HAP-1 (cell line): ENCODE results near the gene TNNI3K.

ENCODE experiments used
- DNase-seq, 2 experiments: peaks; one replicate each; pipeline ENCODE4 v3.0.0-alpha.2; 2016 to 2020; ENCODE audit warnings: low spot score in 2 of 2
- H3K27me3 ChIP-seq: fragments of 250-450 bp; sonication (Bioruptor Pico); 2 replicates; pipeline ENCODE4 v1.5.1; 2020; ENCODE audit warnings: low read depth, mild to moderate bottlenecking, moderate library complexity
- H3K36me3 ChIP-seq: fragments of 250-450 bp; sonication (Bioruptor Pico); replicated peaks from 2 replicates; pipeline ENCODE4 v1.5.1; 2020; ENCODE audit warnings: mild to moderate bottlenecking
- H3K4me1 ChIP-seq: fragments of 250-450 bp; sonication (Bioruptor Pico); 2 replicates; pipeline ENCODE4 v1.5.1; 2020; ENCODE audit warnings: mild to moderate bottlenecking
- H3K4me3 ChIP-seq: fragments of 250-450 bp; sonication (Bioruptor Pico); 2 replicates; pipeline ENCODE4 v1.5.1; 2020; ENCODE audit warnings: mild to moderate bottlenecking, moderate library complexity
- H3K9me3 ChIP-seq: fragments of 250-450 bp; sonication (Bioruptor Pico); 2 replicates; pipeline ENCODE4 v1.5.1; 2020; ENCODE audit warnings: mild to moderate bottlenecking, moderate library complexity
- in situ Hi-C: fragments of 300-500 bp; cut with MboI; formaldehyde crosslinking; loops from 3 replicates; pipeline ENCODE4 v1.14.3; 2020; ENCODE audit warnings: low sequenced_read_pairs, inconsistent platforms, mixed read lengths

Gene TNNI3K

GRCh38 chr1:74375376-74375775 lies 140.2 kb downstream of the TNNI3K start:
- H3K4me1 ChIP-seq: no peaks in the 10 kb centered on the region
- in situ Hi-C loops: no loop called here
- H3K9me3 ChIP-seq: no peaks in the 10 kb centered on the region
- H3K4me3 ChIP-seq: no peak overlapping the region
- no peaks in the 10 kb centered on the region for H3K27me3 ChIP-seq
- no peaks in the 10 kb centered on the region for H3K36me3 ChIP-seq
- DNase-seq: no peak

GRCh38 chr1:74380252-74380651 lies 145.1 kb downstream of the TNNI3K start:
- Histone ChIP-seq H3K4me1 (no peaks in the 10 kb centered on the region), H3K9me3 (no peaks in the 10 kb centered on the region), H3K4me3 (no peak overlapping the region), H3K36me3 (no peaks in the 10 kb centered on the region), H3K27me3 (no peaks in the 10 kb centered on the region)
- DNase-seq: no peak
- in situ Hi-C loops: no loop called here

- no peak overlapping the region for H3K4me3 ChIP-seq
- in situ Hi-C loops: no loop called here
- no peaks in the 10 kb centered on the region for H3K36me3 ChIP-seq
- DNase-seq: no peak
- no peaks in the 10 kb centered on the region for H3K4me1 ChIP-seq
- no peaks in the 10 kb centered on the region for H3K9me3 ChIP-seq
- no peaks in the 10 kb centered on the region for H3K27me3 ChIP-seq
Observed at GRCh38 chr1:74388855-74389254, 153.7 kb downstream of the TNNI3K start.

- no peak overlapping the region for H3K4me3 ChIP-seq
- H3K4me1 ChIP-seq: no peaks in the 10 kb centered on the region
- H3K36me3 ChIP-seq: no peaks in the 10 kb centered on the region
- H3K9me3 ChIP-seq: no peaks in the 10 kb centered on the region
- in situ Hi-C loops: no loop called here
- no peak for DNase-seq
- H3K27me3 ChIP-seq: no peaks in the 10 kb centered on the region
Observed at GRCh38 chr1:74392186-74392585, 157.0 kb downstream of the TNNI3K start.

- Histone ChIP-seq H3K4me3 (no peak overlapping the region), H3K36me3 (no peaks in the 10 kb centered on the region), H3K27me3 (no peaks in the 10 kb centered on the region), H3K4me1 (no peaks in the 10 kb centered on the region), H3K9me3 (no peaks in the 10 kb centered on the region)
- DNase-seq: no peak
- in situ Hi-C loops: no loop called here
Observed at GRCh38 chr1:74392840-74393239, 157.7 kb downstream of the TNNI3K start.

- Histone ChIP-seq H3K27me3 (no peaks in the 10 kb centered on the region), H3K36me3 (no peaks in the 10 kb centered on the region), H3K4me1 (no peaks in the 10 kb centered on the region), H3K4me3 (no peak overlapping the region), H3K9me3 (no peaks in the 10 kb centered on the region)
- DNase-seq: no peak
- in situ Hi-C loops: no loop called here
Observed at GRCh38 chr1:74395571-74395970, 160.4 kb downstream of the TNNI3K start.

- no peak for DNase-seq
- Histone ChIP-seq H3K4me1 (no peaks in the 10 kb centered on the region), H3K27me3 (no peaks in the 10 kb centered on the region), H3K36me3 (no peaks in the 10 kb centered on the region), H3K9me3 (no peaks in the 10 kb centered on the region), H3K4me3 (no peak overlapping the region)
- in situ Hi-C loops: no loop called here
Observed at GRCh38 chr1:74396462-74396861, 161.3 kb downstream of the TNNI3K start.

- DNase-seq: no peak
- Histone ChIP-seq H3K27me3 (no peaks in the 10 kb centered on the region), H3K4me1 (no peaks in the 10 kb centered on the region), H3K9me3 (no peaks in the 10 kb centered on the region), H3K4me3 (no peak overlapping the region), H3K36me3 (no peaks in the 10 kb centered on the region)
- in situ Hi-C loops: no loop called here
Observed at GRCh38 chr1:74396933-74397332, 161.7 kb downstream of the TNNI3K start.

GRCh38 chr1:74399249-74399648 lies 164.1 kb downstream of the TNNI3K start:
- no peak overlapping the region for H3K4me3 ChIP-seq
- in situ Hi-C loops: no loop called here
- H3K9me3 ChIP-seq: no peaks in the 10 kb centered on the region
- no peaks in the 10 kb centered on the region for H3K4me1 ChIP-seq
- H3K36me3 ChIP-seq: no peaks in the 10 kb centered on the region
- no peak for DNase-seq
- no peaks in the 10 kb centered on the region for H3K27me3 ChIP-seq

- Histone ChIP-seq H3K4me1 (no peaks in the 10 kb centered on the region), H3K36me3 (no peaks in the 10 kb centered on the region), H3K4me3 (no peak overlapping the region), H3K9me3 (no peaks in the 10 kb centered on the region), H3K27me3 (no peaks in the 10 kb centered on the region)
- in situ Hi-C loops: no loop called here
- DNase-seq: no peak
Observed at GRCh38 chr1:74402873-74403272, 167.7 kb downstream of the TNNI3K start.

GRCh38 chr1:74403606-74404005 lies 168.4 kb downstream of the TNNI3K start:
- no peaks in the 10 kb centered on the region for H3K36me3 ChIP-seq
- DNase-seq: no peak
- in situ Hi-C loops: no loop called here
- no peak overlapping the region for H3K4me3 ChIP-seq
- 0 out of 2 replicates have a peak, but pooled peaks cover 2% of the 10 kb centered on the region for H3K27me3 ChIP-seq
- H3K9me3 ChIP-seq: no peaks in the 10 kb centered on the region
- no peaks in the 10 kb centered on the region for H3K4me1 ChIP-seq

- Histone ChIP-seq H3K4me1 (no peaks in the 10 kb centered on the region), H3K27me3 (0 out of 2 replicates have a peak, but pooled peaks cover 2% of the 10 kb centered on the region), H3K36me3 (no peaks in the 10 kb centered on the region), H3K4me3 (no peak overlapping the region), H3K9me3 (no peaks in the 10 kb centered on the region)
- in situ Hi-C loops: no loop called here
- DNase-seq: no peak
Observed at GRCh38 chr1:74406759-74407158, 171.6 kb downstream of the TNNI3K start.

- in situ Hi-C loops: no loop called here
- Histone ChIP-seq H3K4me1 (no peaks in the 10 kb centered on the region), H3K27me3 (0 out of 2 replicates have a peak, but pooled peaks cover 2% of the 10 kb centered on the region), H3K9me3 (no peaks in the 10 kb centered on the region), H3K4me3 (no peak overlapping the region), H3K36me3 (no peaks in the 10 kb centered on the region)
- no peak for DNase-seq
Observed at GRCh38 chr1:74407902-74408301, 172.7 kb downstream of the TNNI3K start.

GRCh38 chr1:74412244-74412643 lies 177.1 kb downstream of the TNNI3K start:
- no peaks in the 10 kb centered on the region for H3K9me3 ChIP-seq
- no peak for DNase-seq
- in situ Hi-C loops: no loop called here
- H3K4me1 ChIP-seq: no peaks in the 10 kb centered on the region
- H3K4me3 ChIP-seq: no peak overlapping the region
- 0 out of 2 replicates have a peak, but pooled peaks cover 2% of the 10 kb centered on the region for H3K27me3 ChIP-seq
- H3K36me3 ChIP-seq: no peaks in the 10 kb centered on the region

- no peaks in the 10 kb centered on the region for H3K9me3 ChIP-seq
- no peak overlapping the region for H3K4me3 ChIP-seq
Observed at GRCh38 chr1:74415935-74416334, 180.7 kb downstream of the TNNI3K start.

More at GRCh38 chr1:74415935-74416334, 180.7 kb downstream of the TNNI3K start:
- H3K36me3 ChIP-seq: no peaks in the 10 kb centered on the region
- no peak for DNase-seq
- in situ Hi-C loops: no loop called here
- no peaks in the 10 kb centered on the region for H3K4me1 ChIP-seq
- no peaks in the 10 kb centered on the region for H3K27me3 ChIP-seq
